GM12878 (cell line): ENCODE data around the gene OXER1. TPM values are rescaled to one million over a fixed set of nuclear protein-coding genes. Genes with fewer than 3 reads are reported as not detected.

ENCODE experiments used
- ATAC-seq: fragments of 200-7000 bp; cut with Tn5 transposase; 3 replicates; pipeline ENCODE4 v1.9.1; 2020; ENCODE audit warnings: mild to moderate bottlenecking, moderate library complexity
- BruUV-seq: library from RNA; stranded (reverse); fragments of 400-500 nt; replicated peaks from 2 replicates; lab custom pipeline; 2021; lab: Mats Ljungman, UMichigan
- CTCF ChIA-PET: fragments of 300-600 bp; sonication (Branson Sonifier 250); formaldehyde crosslinking; extraction: SDS; loops from one replicate; lab custom pipeline; 2021; ENCODE audit warnings: inconsistent platforms; lab: Yijun Ruan, JAX
- POLR2A ChIA-PET: fragments of 350-600 bp; formaldehyde crosslinking; extraction: SDS; loops from one replicate; lab custom pipeline; 2021; ENCODE audit warnings: inconsistent platforms; lab: Charles Lee
- RAD21 ChIA-PET: fragments of 300-600 bp; sonication (Branson Sonifier 250); formaldehyde crosslinking; loops from one replicate; lab custom pipeline; 2023; ENCODE audit warnings: antibody characterized with exemption; ENCODE audit not compliant: unreplicated experiment; lab: Charles Lee
- SMC1A ChIA-PET: fragments of 300-600 bp; sonication (Branson Sonifier 250); formaldehyde crosslinking; loops from one replicate; lab custom pipeline; 2023; ENCODE audit not compliant: unreplicated experiment, uncharacterized antibody; lab: Charles Lee
- DNase-seq: peaks from one replicate; pipeline ENCODE4 v3.0.0-alpha.2; 2011; ENCODE audit warnings: low read depth, low spot score
- FAIRE-seq: peaks from 3 replicates; lab custom pipeline; 2011; peaks lifted over from hg19 to GRCh38; lab: Jason Lieb, UNC
- H2AFZ ChIP-seq: 2 replicates; pipeline ENCODE4 v1.6.0; 2011; ENCODE audit warnings: low read depth, low read length, control low read depth; ENCODE audit not compliant: control insufficient read depth
- H3K27ac ChIP-seq: 2 replicates; pipeline ENCODE4 v1.5.1; 2011; ENCODE audit warnings: control low read depth; ENCODE audit not compliant: control insufficient read depth, insufficient read depth
- H3K27me3 ChIP-seq, 2 experiments: replicated peaks in 1 of 2; 2 replicates each; pipeline versions ENCODE4 v1.6.0 to v1.6.1; 2011; ENCODE audit warnings: low read length in 1 of 2; ENCODE audit not compliant: control insufficient read depth in 2 of 2, insufficient read depth in 2 of 2
- H3K36me3 ChIP-seq, 2 experiments: 2 replicates each; pipeline ENCODE4 v1.5.1; 2011; ENCODE audit warnings: low read length in 1 of 2; ENCODE audit not compliant: control insufficient read depth in 2 of 2, insufficient read depth in 2 of 2
- H3K4me1 ChIP-seq: 2 replicates; pipeline ENCODE4 v1.6.1; 2011; ENCODE audit warnings: mild to moderate bottlenecking, low read length, moderate library complexity, mixed read lengths; ENCODE audit not compliant: control insufficient read depth, insufficient read depth
- H3K4me2 ChIP-seq: 2 replicates; pipeline ENCODE4 v1.6.0; 2011; ENCODE audit warnings: control low read depth; ENCODE audit not compliant: control insufficient read depth, insufficient read depth
- H3K4me3 ChIP-seq: fragments of 200-600 bp; sonication (generic); 2 replicates; pipeline ENCODE4 v1.5.1; 2016
- H3K79me2 ChIP-seq: 2 replicates; pipeline ENCODE4 v1.6.0; 2011; ENCODE audit warnings: low read length; ENCODE audit not compliant: control insufficient read depth, insufficient read depth
- H3K9ac ChIP-seq: 2 replicates; pipeline ENCODE4 v1.8.0; 2011; ENCODE audit warnings: low read length, control low read depth, mixed read lengths; ENCODE audit not compliant: control insufficient read depth, insufficient read depth
- H3K9me3 ChIP-seq: replicated peaks from 3 replicates; pipeline ENCODE4 v1.5.1; 2011; ENCODE audit warnings: mild to moderate bottlenecking, low read length; ENCODE audit not compliant: control insufficient read depth, insufficient read depth
- H4K20me1 ChIP-seq: 2 replicates; pipeline ENCODE4 v1.6.0; 2011; ENCODE audit not compliant: control insufficient read depth, insufficient read depth
- CHD4 ChIP-seq: fragments of 200-600 bp; sonication (generic); IDR thresholded peaks from 2 replicates; pipeline ENCODE4 v1.6.1; 2016; ENCODE audit warnings: mild to moderate bottlenecking
- CREB1 ChIP-seq: IDR thresholded peaks from 2 replicates; pipeline ENCODE4 v1.6.1; 2012; ENCODE audit warnings: low read depth, mild to moderate bottlenecking, inconsistent platforms
- DPF2 ChIP-seq: fragments of 450-650 bp; IDR thresholded peaks from 2 replicates; pipeline ENCODE4 v1.6.1; 2017; ENCODE audit warnings: mild to moderate bottlenecking
- JUND ChIP-seq: IDR thresholded peaks from 2 replicates; pipeline ENCODE4 v1.6.1; 2012; ENCODE audit warnings: low read depth, mild to moderate bottlenecking, low read length, improper control_type of control experiment, moderate library complexity
- KLF5 ChIP-seq: fragments of 450-650 bp; IDR thresholded peaks from 2 replicates; pipeline ENCODE4 v1.6.1; 2014; ENCODE audit warnings: mild to moderate bottlenecking; ENCODE audit not compliant: partially characterized antibody
- LARP7 ChIP-seq: fragments of 450-650 bp; IDR thresholded peaks from 2 replicates; pipeline ENCODE4 v1.6.1; 2017; ENCODE audit warnings: mild to moderate bottlenecking
- PRDM15 ChIP-seq: fragments of 450-650 bp; formaldehyde crosslinking; IDR thresholded peaks from 2 replicates; pipeline ENCODE4 v1.4.0; 2020; ENCODE audit warnings: mild to moderate bottlenecking, moderate library complexity
- REST ChIP-seq: IDR thresholded peaks from 2 replicates; pipeline ENCODE4 v1.6.1; 2012; ENCODE audit warnings: mild to moderate bottlenecking, low read depth, low read length
- SMARCA5 ChIP-seq: fragments of 450-650 bp; IDR thresholded peaks from 2 replicates; pipeline ENCODE4 v1.6.1; 2017; ENCODE audit warnings: mild to moderate bottlenecking
- WRNIP1 ChIP-seq: IDR thresholded peaks from 2 replicates; pipeline ENCODE4 v1.6.1; 2011; ENCODE audit warnings: low read depth, low read length, improper control_type of control experiment, borderline replicate concordance
- ZBTB11 ChIP-seq: fragments of 450-650 bp; formaldehyde crosslinking; IDR thresholded peaks from 2 replicates; pipeline ENCODE4 v1.5.0; 2022; ENCODE audit warnings: mild to moderate bottlenecking, missing genetic modification characterization
- WGBS: methylation state at CpG from one replicate; pipeline ENCODE4 v1.1.6; 2016; ENCODE audit warnings: low lambda C conversion rate; ENCODE audit not compliant: insufficient replicate concordance, insufficient coverage; ENCODE audit errors: missing lambda C conversion rate; 5-methylcytosine and 5-hydroxymethylcytosine counted together
- in situ Hi-C: fragments of 300-500 bp; cut with MboI; formaldehyde crosslinking; loops from 9 replicates; pipeline ENCODE4 v1.14.3; 2018; ENCODE audit warnings: mixed read lengths
- intact Hi-C: fragments of 100-400 bp; cut with micrococcal nuclease; formaldehyde crosslinking; loops from one replicate; pipeline ENCODE4 v1.14.2; 2022; ENCODE audit not compliant: unreplicated experiment
- polyA plus RNA-seq, 11 experiments: library from polyadenylated mRNA; depleted of rRNA in 4 of 11; unstranded in 6 of 11; stranded (reverse) in 5 of 11; fragments of >200 nt; fragmentation: Nextera tagmentation in 4 of 11; fragmentation: Illumina TruSeq in 1 of 11; extraction: Ambion mirVana in 4 of 11; extraction: Trizol in 1 of 11; gene quantifications; 1 replicate in 1 of 11; 2 replicates in 10 of 11; pipeline versions ENCODE4 v1.2.1 to v1.2.3, GENCODE V29; 2011 to 2016; ENCODE audit warnings: inconsistent platforms in 2 of 11, missing spikeins in 2 of 11, low read depth in 1 of 11
- total RNA-seq, 4 experiments: library from RNA; depleted of rRNA in 3 of 4; stranded (reverse); fragments of >200 nt in 3 of 4; fragmentation: Illumina TruSeq in 1 of 4; extraction: Trizol in 1 of 4; gene quantifications; 2 replicates each; pipeline versions ENCODE4 v1.2.1 to v1.2.3, GENCODE V29; 2013 to 2021

The OXER1 gene
- total and polyA plus RNA-seq, 10 of the 15 experiments (the other 5 are each of a cell fraction or from before 2014, with no cell fraction given): 0.11 to 8.6 (median 3.3) TPM

- ChIA-PET CTCF (interaction anchor here (0.6 to 2.0 kb wide), 11 partner anchors 10 to 130 kb away, joined by 3 to 16 read pairs (median 3); partner anchors contain the start of gene HAAO), RAD21 (interaction anchor here (0.7 to 1.9 kb wide), 14 partner anchors 11 to 123 kb away, joined by 3 to 20 read pairs (median 6); partner anchors contain the start of gene HAAO), POLR2A (interaction anchor here (0.9 to 2.0 kb wide), 6 partner anchors 23 to 123 kb away, joined by 3 to 18 read pairs (median 4); no protein-coding TSS in a partner anchor), SMC1A (interaction anchor here (1.0 to 1.9 kb wide), 12 partner anchors 9 to 74 kb away, joined by 3 to 23 read pairs (median 8); partner anchors contain the start of gene HAAO)
- ATAC-seq (peak; percentile 98), FAIRE-seq (peak; percentile 84), DNase-seq (peak; percentile 91)
- Histone ChIP-seq H3K36me3 (peaks cover 0 to 3% of the 10 kb centered on the region in 2 experiments; a peak in 1 of 4 replicates), H3K79me2 (no peaks in the 10 kb centered on the region), H3K27me3 (no peaks in the 10 kb centered on the region), H2AFZ (peak overlapping the region; percentile 79), H3K4me3 (peak overlapping the region; percentile 10; the same call in 1 of the 2 replicates), H3K27ac (peak overlapping the region; percentile 86), H3K9me3 (no peaks in the 10 kb centered on the region), H3K9ac (peak overlapping the region; percentile 38; the same call in 1 of the 2 replicates), H3K4me2 (peak overlapping the region; percentile 85), H3K4me1 (peaks cover 19% of the 10 kb centered on the region), H4K20me1 (no peaks in the 10 kb centered on the region)
- intact Hi-C loops (loop anchor here (1.0 to 5.0 kb wide), 2 partner anchors 32 to 70 kb away; partner anchors contain the start of gene HAAO), in situ Hi-C loops (no loop called here)
- no TSS peak for BruUV-seq
- 16% methylated on average over 7 of the region's 7 CpGs for WGBS
- TF ChIP-seq KLF5 (no peak), DPF2 (peak; percentile 96), WRNIP1 (no peak), CHD4 (no peak), REST (no peak), ZBTB11 (CRISPR knock-in tag) (no peak), LARP7 (no peak), PRDM15 (CRISPR knock-in tag) (no peak), SMARCA5 (peak; percentile 74; the same call in 1 of the 2 replicates), JUND (peak; percentile 98), CREB1 (no peak)
Observed at GRCh38 chr2:42722320-42723190, 41.4 kb downstream of the OXER1 start.
